ENCODE results near the gene CBLC. TPM values are rescaled to one million over a fixed set of nuclear protein-coding genes. Genes with fewer than 3 reads are reported as not detected.

The CBLC gene
- total and polyA plus RNA-seq, 2 donors (not counting 1 experiment from before 2014, with no cell fraction given), result not detected

DNA sequence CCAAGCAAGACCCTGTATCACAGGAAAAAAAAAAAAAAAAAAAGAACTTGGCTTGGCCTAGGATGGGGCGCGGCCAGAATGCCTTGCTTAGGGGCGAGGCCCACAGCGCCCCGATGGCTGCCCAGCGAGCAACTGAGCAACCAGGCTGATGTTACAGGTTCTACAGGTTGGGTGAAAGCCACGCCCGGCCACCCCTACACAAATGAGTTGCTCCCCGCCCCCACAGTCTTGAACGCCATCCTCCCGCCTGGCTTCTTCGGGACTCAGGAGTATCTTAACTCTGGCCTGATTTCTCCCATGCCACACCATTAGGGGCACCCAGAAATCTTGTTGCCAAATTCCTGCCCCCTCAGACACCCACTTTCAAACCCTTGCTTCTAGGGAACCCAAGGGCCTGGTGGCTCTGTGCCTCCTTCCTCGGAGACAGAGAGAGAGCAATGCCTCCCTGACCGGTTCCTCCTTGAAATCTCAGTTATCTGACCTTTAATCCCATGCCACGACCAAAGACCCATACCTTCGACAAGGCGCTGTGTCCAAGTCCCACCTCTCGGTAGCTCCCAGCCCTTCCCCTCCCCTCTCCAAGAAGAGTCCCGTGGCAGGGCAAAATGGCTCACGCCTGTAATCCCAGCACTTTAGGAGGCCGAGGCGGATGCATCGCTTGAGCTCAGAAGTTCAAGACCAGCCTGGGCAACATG lies 1.1 kb upstream of the CBLC start:
- peaks cover 0 to 15% (median 1%) of the 10 kb centered on the region in 4 experiments for H3K27me3 ChIP-seq (replicated peaks in 1 of 4; ENCODE audit: control extremely low read depth in 1 of 4, control insufficient read depth in 3 of 4, insufficient read depth in 4 of 4, low read length in 3 of 4)
- no peak for DNase-seq
- H3K27ac ChIP-seq (ENCODE audit: low read length in 2 of 2), result no peak overlapping the region
- no peaks in the 10 kb centered on the region for H3K4me1 Mint-ChIP-seq
- TF ChIP-seq, protein P1, sequence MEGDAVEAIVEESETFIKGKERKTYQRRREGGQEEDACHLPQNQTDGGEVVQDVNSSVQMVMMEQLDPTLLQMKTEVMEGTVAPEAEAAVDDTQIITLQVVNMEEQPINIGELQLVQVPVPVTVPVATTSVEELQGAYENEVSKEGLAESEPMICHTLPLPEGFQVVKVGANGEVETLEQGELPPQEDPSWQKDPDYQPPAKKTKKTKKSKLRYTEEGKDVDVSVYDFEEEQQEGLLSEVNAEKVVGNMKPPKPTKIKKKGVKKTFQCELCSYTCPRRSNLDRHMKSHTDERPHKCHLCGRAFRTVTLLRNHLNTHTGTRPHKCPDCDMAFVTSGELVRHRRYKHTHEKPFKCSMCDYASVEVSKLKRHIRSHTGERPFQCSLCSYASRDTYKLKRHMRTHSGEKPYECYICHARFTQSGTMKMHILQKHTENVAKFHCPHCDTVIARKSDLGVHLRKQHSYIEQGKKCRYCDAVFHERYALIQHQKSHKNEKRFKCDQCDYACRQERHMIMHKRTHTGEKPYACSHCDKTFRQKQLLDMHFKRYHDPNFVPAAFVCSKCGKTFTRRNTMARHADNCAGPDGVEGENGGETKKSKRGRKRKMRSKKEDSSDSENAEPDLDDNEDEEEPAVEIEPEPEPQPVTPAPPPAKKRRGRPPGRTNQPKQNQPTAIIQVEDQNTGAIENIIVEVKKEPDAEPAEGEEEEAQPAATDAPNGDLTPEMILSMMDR (IDR thresholded peaks at IDR 0.05), result no peak
- no peak for TF ChIP-seq EZH2 (IDR thresholded peaks at IDR 0.05; ENCODE audit: borderline replicate concordance, insufficient read depth, low read depth, low read length, poor library complexity, severe bottlenecking)
- H4K20me1 ChIP-seq (ENCODE audit: control insufficient read depth, insufficient read depth, low read length, poor library complexity, severe bottlenecking), result no peaks in the 10 kb centered on the region
- H3K4me3 ChIP-seq (ENCODE audit: control extremely low read depth in 1 of 5, extremely low read depth in 1 of 5, insufficient read depth in 1 of 5, low read depth in 2 of 5, low read length in 4 of 5), result no peak overlapping the region
- no peak overlapping the region for H3K27ac Mint-ChIP-seq
- H3K27me3 Mint-ChIP-seq, result peaks cover 3% of the 10 kb centered on the region
- intact Hi-C loops (cut with micrococcal nuclease), result loop anchor here (10.0 kb wide), 1 partner anchor 68 kb away; the partner anchor contains the start of gene NECTIN2
- ATAC-seq (ENCODE audit: low read depth), result no peak
- ChIA-PET CTCF (interaction anchor here (14.8 kb wide), 1 partner anchor 52 kb away, joined by 591 read pairs; no protein-coding TSS in a partner anchor), POLR2A (no interaction called here)
- H3K4me1 ChIP-seq (ENCODE audit: control insufficient read depth in 2 of 2, insufficient read depth in 2 of 2, low read length in 2 of 2), result no peaks in the 10 kb centered on the region
- no peaks in the 10 kb centered on the region for H3K9me3 Mint-ChIP-seq (ENCODE audit: insufficient read depth)
- H3K9ac ChIP-seq (ENCODE audit: low read length), result no peak overlapping the region
- no peaks in the 10 kb centered on the region for H3K9me3 ChIP-seq (ENCODE audit: control extremely low read depth in 1 of 3, control insufficient read depth in 2 of 3, insufficient read depth in 1 of 3, low read length in 2 of 3)
- no peak overlapping the region for H3K4me3 Mint-ChIP-seq
- no peaks in the 10 kb centered on the region for H3K79me2 ChIP-seq (ENCODE audit: control insufficient read depth, insufficient read depth, low read length)
- 91% methylated on average over 20 of the region's 23 CpGs for WGBS (ENCODE audit: insufficient coverage)
- no peak overlapping the region for H2AFZ ChIP-seq (ENCODE audit: insufficient read depth, low read depth, low read length, poor library complexity, severe bottlenecking)
- H3K4me2 ChIP-seq (replicated peaks; ENCODE audit: low read depth, low read length, poor library complexity, severe bottlenecking), result no peak overlapping the region
- H3K36me3 ChIP-seq (replicated peaks in 1 of 2; ENCODE audit: control extremely low read depth in 1 of 2, control insufficient read depth in 1 of 2, extremely low read depth in 1 of 2, insufficient read depth in 2 of 2, low read length in 1 of 2), result no peaks in the 10 kb centered on the region

DNA sequence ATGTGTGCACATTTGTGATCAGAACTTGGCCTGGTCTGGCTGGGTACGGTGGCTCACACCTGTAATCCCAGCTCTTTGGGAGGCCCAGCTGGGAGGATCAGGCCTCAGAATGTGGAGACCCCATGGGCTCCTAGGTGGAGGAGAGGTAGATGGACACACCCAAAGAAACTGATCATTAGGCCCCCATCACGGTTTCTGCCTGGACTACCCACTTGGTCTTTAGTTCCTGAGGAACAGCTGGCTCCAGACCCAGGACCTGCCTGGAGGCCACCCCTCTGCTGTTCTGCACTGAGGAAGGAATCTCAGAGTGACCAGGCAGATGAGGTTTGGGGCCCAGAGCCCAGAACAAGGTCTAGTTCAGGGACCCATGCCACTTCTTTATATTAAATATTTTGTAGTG lies 1.5 kb downstream of the CBLC start:
- POLR2A ChIA-PET, result interaction anchor here (0.6 kb wide), 1 partner anchor 17 kb away, joined by 5 read pairs; no protein-coding TSS in a partner anchor
- WGBS (ENCODE audit: insufficient coverage), result 94% methylated on average over 2 of the region's 2 CpGs

More for the DNA sequence above, 1.5 kb downstream of the CBLC start:
- CTCF ChIA-PET, result interaction anchor here (1.9 kb wide), 1 partner anchor 9 kb away, joined by 8 read pairs; no protein-coding TSS in a partner anchor
- ATAC-seq (ENCODE audit: low read depth) (no peak), DNase-seq (no peak)
- Mint-ChIP-seq H3K27me3 (peaks cover 11% of the 10 kb centered on the region), H3K27ac (no peak overlapping the region), H3K9me3 (ENCODE audit: insufficient read depth) (no peaks in the 10 kb centered on the region), H3K4me3 (no peak overlapping the region), H3K4me1 (peaks cover 2% of the 10 kb centered on the region)
- intact Hi-C loops (cut with micrococcal nuclease), result loop anchor here (10.0 kb wide), 1 partner anchor 66 kb away; the partner anchor contains the start of gene NECTIN2
- H3K9ac ChIP-seq (ENCODE audit: low read length), result no peak overlapping the region
- H3K79me2 ChIP-seq (ENCODE audit: control insufficient read depth, insufficient read depth, low read length), result no peaks in the 10 kb centered on the region
- H2AFZ ChIP-seq (ENCODE audit: insufficient read depth, low read depth, low read length, poor library complexity, severe bottlenecking), result no peak overlapping the region
- H3K4me1 ChIP-seq (ENCODE audit: control insufficient read depth in 2 of 2, insufficient read depth in 2 of 2, low read length in 2 of 2), result peaks cover 0 to under 1% of the 10 kb centered on the region in 2 donors
- no peak overlapping the region for H3K27ac ChIP-seq (ENCODE audit: low read length in 2 of 2)
- no peak overlapping the region for H3K4me3 ChIP-seq (ENCODE audit: control extremely low read depth in 1 of 5, extremely low read depth in 1 of 5, insufficient read depth in 1 of 5, low read depth in 2 of 5, low read length in 4 of 5)
- TF ChIP-seq EZH2 (IDR thresholded peaks at IDR 0.05; ENCODE audit: borderline replicate concordance, insufficient read depth, low read depth, low read length, poor library complexity, severe bottlenecking), result no peak
- TF ChIP-seq, protein P1 (IDR thresholded peaks at IDR 0.05), result no peak
- no peaks in the 10 kb centered on the region for H3K9me3 ChIP-seq (ENCODE audit: control extremely low read depth in 1 of 3, control insufficient read depth in 2 of 3, insufficient read depth in 1 of 3, low read length in 2 of 3)
- no peaks in the 10 kb centered on the region for H4K20me1 ChIP-seq (ENCODE audit: control insufficient read depth, insufficient read depth, low read length, poor library complexity, severe bottlenecking)
- peaks cover 0 to 15% (median 1%) of the 10 kb centered on the region in 4 experiments for H3K27me3 ChIP-seq (replicated peaks in 1 of 4; ENCODE audit: control extremely low read depth in 1 of 4, control insufficient read depth in 3 of 4, insufficient read depth in 4 of 4, low read length in 3 of 4)
- H3K4me2 ChIP-seq (replicated peaks; ENCODE audit: low read depth, low read length, poor library complexity, severe bottlenecking), result no peak overlapping the region
- H3K36me3 ChIP-seq (replicated peaks in 1 of 2; ENCODE audit: control extremely low read depth in 1 of 2, control insufficient read depth in 1 of 2, extremely low read depth in 1 of 2, insufficient read depth in 2 of 2, low read length in 1 of 2), result no peaks in the 10 kb centered on the region

Measured in B cell (primary cell).